Adrenal gland (tissue), 5 donors: ENCODE data around the gene LATS1.

Experiments used
- CTCF ChIP-seq, 6 experiments: fragments of 450-650 bp in 4 of 6; fragments of 200-600 bp in 2 of 6; sonication (generic) in 1 of 6; IDR thresholded peaks; 1 replicate in 5 of 6; 2 replicates in 1 of 6; pipeline versions ENCODE4 v1.5.1 to v1.8.0; 2016 to 2021; ENCODE audit warnings: antibody characterized with exemption in 6 of 6, mild to moderate bottlenecking in 2 of 6, moderate library complexity in 1 of 6
- POLR2A ChIP-seq, 2 donors: fragments of 450-650 bp; IDR thresholded peaks; one replicate each; pipeline ENCODE4 v1.6.1; 2017; ENCODE audit warnings: antibody characterized with exemption in 2 of 2, mild to moderate bottlenecking in 2 of 2, moderate library complexity in 1 of 2
- donor health status: DM: no; HTN: no; CAD: no.

GRCh38 chr6:149698175-149698574, 19.7 kb downstream of the LATS1 start:
- TF ChIP-seq CTCF (IDR thresholded peaks at IDR 0.05) = no peak
- TF ChIP-seq POLR2A (IDR thresholded peaks at IDR 0.05) = no peak
